ENCODE data around the gene CDC42.
"Not testable (repeated sequence)": the region's sequence is repeated elsewhere in the genome, so short reads cannot be mapped to it uniquely, and the experiment has no call there.

CDC42 gene

GRCh38 chr1:22052115-22053016 is at the start of gene CDC42:
TSS of gene CDC42 (plus strand) at chr1:22052709. CDS start at chr1:22078479, 25,770 bp downstream.
- DNase-seq, result peak; percentile 92

DNA sequence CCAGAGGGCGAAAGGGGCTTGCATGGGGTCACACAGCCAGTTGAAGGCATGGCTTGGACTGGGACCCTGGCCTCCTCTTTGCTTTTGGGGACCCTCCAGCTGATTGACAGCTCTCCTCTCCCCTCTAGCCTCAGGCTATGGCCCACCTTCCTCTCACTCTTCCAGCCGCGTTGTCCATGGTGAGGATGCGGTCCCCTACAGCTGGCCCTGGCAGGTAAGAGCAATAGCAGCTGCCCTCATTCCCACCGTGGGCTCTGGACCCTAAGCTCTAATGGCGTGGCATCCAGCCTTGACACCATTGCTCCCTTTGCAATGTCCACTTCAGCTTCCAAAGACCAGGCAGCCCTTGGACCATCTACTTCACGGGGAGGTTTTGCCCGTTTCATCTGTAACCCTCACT is 49.6 kb upstream of the CDC42 start:
- not testable (repeated sequence) for DNase-seq

DNA sequence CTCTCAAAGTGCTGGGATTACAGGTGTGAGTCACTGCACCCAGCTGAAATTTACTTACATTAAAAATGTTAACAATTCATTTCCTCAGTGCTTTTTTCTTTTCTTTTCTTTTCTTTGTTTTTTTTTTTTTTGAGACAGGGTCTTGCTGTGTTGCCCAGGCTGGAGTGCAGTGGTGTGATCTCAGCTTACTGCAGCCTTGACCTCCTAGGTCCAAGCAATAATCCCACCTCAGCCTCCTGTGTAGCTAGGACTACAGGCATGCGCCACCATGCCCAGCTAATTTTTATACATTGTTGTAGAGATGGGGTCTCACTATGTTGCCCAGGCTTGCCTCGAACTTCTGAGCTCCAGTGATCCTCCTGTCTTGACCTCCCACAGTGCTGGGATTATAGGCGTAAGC is 48.5 kb upstream of the CDC42 start:
- DNase-seq, result not testable (repeated sequence)

- not testable (repeated sequence) for DNase-seq
These were observed 47.0 kb upstream of the CDC42 start for GRCh38 chr1:22005261-22006149.

- not testable (repeated sequence) for DNase-seq
These were observed 45.8 kb upstream of the CDC42 start for GRCh38 chr1:22006736-22007135.

- DNase-seq, result not testable (repeated sequence)
These were observed 45.2 kb upstream of the CDC42 start for GRCh38 chr1:22007262-22007661.

DNA sequence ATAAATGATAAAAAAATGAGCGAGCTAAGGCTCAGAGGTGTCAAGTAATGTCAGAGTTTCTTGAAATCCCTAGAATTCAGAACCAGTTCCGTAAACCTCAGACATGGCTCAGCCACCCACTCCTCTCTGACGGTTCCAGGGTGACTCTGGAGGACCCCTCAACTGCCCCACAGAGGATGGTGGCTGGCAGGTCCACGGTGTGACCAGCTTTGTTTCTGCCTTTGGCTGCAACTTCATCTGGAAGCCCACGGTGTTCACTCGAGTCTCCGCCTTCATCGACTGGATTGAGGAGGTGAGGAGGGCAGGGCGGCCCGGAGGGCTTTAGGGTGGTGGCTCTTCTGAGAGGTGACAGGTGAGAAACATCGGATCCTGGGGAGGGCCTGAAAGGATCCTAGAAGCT is 42.9 kb upstream of the CDC42 start:
- DNase-seq, result not testable (repeated sequence)

GRCh38 chr1:22012752-22013151 is 39.8 kb upstream of the CDC42 start:
- DNase-seq, result not testable (repeated sequence)

DNA sequence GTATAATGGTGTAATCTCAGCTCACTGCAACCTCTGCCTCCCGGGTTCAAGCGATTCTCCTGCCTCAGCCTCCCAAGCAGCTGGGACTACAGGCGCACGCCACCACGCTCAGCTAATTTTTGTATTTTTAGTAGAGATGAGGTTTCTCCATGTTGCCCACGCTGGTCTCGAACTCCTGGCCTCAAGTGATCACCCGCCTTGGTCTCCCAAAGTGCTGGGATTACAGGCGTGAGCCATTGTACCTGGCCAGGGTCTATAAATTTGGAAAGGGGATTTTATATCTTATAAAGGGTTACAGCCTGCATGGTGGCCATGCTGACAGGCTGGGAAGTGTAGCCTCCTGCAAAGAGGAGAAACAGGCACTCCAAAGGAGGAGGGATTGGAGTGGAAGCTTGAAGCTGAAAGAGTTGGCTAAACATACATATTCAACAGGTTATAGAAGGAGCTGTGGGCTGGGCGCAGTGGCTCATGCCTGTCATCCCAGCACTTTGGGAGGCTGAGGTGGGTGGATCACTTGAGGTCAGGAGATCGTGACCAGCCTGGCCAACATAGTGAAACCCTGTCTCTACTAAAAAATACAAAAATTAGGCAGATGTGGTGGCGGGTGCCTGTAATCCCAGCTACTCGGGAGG is 37.8 kb upstream of the CDC42 start:
- DNase-seq, result not testable (repeated sequence)

DNA sequence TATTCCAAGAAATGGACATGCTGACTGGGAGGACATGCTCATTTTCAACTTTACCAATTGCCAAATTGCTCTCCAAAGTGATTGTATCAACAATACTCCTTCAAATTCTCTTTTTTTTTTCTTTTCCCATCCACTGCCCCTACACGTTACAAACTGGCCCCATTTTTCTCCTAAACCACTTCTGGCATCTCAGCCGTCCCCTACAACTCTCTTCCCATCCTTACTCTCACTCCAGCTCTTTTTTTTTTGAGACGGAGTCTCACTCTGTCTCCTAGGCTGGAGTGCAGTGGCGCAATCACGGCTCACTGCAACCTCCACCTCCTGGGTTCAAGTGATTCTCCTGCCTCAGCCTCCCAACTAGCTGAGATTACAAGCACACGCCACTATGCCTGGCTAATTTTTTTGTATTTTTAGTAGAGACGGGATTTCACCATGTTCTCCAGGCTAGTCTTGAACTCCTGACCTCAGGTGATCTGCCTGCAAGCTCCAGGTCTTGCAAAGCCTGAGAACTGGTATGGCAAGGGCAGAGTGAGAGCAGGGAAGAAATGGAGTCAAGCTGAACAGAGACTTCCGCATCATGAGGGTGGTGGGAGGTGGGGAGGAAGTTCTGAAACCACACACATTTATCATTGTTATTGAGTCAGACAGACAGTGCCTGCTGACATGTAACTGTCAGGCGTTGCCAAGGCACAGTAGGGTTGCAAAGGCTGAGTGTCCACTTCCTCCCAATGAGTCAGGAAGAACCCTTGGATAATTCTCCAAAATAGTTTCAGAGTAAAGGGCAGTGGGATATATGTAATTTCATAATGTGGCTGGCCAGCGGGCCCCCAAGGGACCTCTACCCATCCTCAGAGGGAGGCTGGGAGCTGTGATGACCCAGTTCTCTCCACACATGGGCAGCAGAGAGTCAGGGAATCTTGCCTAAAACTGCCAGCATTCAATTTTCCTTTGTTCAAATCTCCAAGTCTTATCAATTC is 33.6 kb upstream of the CDC42 start:
- DNase-seq, result peak; percentile 99

GRCh38 chr1:22021061-22021460 is 31.4 kb upstream of the CDC42 start:
- no peak for DNase-seq

- DNase-seq, result peak; percentile 82
These were observed 27.8 kb upstream of the CDC42 start for GRCh38 chr1:22024485-22025367.

GRCh38 chr1:22025368-22026155 is 26.9 kb upstream of the CDC42 start:
- DNase-seq, result peak; percentile 88

DNA sequence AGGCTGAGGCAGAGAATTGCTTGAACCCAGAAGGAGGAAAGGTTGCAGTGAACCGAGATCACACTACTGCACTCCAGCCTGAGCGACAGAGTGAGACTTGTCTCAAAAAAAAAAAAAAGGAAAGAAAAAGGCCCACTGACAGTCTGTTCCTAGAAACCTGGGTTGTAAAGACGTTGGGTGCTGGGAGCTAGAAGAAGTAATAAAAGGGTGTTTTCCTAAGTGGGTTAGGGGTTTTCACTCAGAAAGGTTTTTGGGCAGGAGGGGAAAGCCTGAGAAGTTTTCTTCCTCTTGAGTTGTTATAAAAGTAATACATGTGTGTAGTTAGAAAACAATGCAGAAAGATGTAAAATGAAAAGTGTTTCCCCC is 25.6 kb upstream of the CDC42 start:
- DNase-seq, result no peak

DNA sequence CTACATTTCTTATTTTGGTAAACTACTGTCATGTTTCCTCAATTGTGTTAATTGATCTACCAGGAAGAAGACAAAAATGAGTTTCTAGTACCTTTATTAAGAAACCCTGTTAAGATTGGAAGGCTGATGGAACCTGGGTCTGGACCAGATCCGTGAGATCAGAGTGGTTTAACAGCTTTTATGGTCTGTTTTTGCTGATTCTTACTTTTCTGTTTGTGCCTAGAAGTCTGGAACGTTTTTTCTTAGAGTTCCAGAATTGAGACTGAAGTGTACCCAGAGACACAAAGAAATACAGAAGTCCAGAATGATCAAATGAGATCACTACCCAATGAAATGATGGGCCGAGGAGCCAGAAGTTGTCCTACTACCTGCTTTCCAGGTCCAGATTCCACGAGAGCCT is 22.5 kb upstream of the CDC42 start:
- DNase-seq, result no peak

- no peak for DNase-seq
These were observed 22.0 kb upstream of the CDC42 start for GRCh38 chr1:22030473-22030872.

GRCh38 chr1:22031214-22031962 is 21.1 kb upstream of the CDC42 start:
- peak; percentile 86 for DNase-seq

DNA sequence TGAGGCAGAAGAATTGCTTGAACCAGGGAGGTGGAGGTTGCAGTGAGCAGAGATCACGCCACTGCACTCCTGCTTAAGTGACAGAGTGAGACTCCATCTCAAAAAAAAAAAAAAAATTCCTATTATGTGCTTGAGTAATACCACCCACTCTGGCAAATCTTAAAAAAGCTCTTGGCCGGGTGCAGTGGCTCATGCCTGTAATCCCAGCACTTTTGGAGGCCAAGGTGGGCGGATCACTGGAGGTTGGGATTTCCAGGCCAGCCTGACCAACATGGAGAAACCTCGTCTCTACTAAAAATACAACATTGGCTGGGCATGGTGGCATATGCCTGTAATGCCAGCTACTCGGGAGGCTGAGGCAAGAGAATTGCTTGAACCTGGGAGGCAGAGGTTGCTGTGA is 17.7 kb upstream of the CDC42 start:
- not testable (repeated sequence) for DNase-seq

GRCh38 chr1:22037520-22037919 is 15.0 kb upstream of the CDC42 start:
- peak; percentile 14 for DNase-seq

Data from MV-4-11 (cell line).